IPS-NIHi7 (cell line): ENCODE data around the gene TRAPPC2L.
"Not testable (repeated sequence)": the region's sequence is repeated elsewhere in the genome, so short reads cannot be mapped to it uniquely, and the experiment has no call there.

Experiments used
- DNase-seq: peaks from one replicate; pipeline ENCODE4 v3.0.0; 2012; ENCODE audit warnings: mixed read lengths; ENCODE audit errors: extremely low spot score

Gene TRAPPC2L

GRCh38 chr16:88893127-88893968 lies 36.4 kb downstream of the TRAPPC2L start:
- no peak for DNase-seq

DNA sequence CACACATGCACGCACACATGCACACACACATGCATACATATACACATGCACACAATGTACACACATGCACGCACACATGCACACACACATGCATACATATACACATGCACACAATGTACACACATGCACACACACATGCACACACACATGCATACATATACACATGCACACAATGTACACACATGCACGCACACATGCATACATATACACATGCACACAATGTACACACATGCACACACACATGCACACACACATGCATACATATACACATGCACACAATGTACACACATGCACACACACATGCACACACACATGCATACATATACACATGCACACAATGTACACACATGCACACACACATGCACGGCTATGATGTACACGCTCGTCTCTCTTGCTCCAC lies 37.3 kb downstream of the TRAPPC2L start:
- DNase-seq, result not testable (repeated sequence)

DNA sequence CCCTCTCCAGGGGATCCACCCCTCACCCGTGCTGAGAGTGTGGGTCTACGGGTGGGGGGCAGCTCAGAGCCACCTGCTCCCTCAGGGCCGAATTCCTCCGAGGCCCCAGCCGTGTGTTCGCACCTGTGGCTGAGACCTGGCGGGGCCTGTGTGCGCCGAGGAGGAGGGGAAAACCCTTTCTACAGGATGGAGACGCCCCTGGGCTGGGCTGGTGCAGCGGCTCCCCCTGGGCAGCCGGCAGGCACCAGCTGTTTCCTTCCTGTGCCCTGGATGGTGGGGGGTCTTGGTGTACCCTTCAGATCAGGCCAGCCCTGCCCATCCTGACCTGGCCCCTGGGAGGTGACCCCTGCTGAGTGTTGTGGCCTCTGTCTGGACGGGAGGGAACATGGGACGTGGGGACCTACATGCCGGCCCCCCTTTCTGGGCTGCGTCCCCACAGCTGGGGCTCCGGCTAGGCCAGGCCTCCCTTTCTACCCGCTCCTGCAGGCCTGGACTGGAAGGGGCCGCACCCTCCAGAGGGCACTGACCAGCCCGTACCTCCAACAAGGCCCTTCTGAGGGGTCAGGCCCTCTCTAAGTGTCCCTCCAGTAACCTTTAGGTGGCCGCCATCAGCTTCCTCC lies 37.9 kb downstream of the TRAPPC2L start:
- no peak for DNase-seq

DNA sequence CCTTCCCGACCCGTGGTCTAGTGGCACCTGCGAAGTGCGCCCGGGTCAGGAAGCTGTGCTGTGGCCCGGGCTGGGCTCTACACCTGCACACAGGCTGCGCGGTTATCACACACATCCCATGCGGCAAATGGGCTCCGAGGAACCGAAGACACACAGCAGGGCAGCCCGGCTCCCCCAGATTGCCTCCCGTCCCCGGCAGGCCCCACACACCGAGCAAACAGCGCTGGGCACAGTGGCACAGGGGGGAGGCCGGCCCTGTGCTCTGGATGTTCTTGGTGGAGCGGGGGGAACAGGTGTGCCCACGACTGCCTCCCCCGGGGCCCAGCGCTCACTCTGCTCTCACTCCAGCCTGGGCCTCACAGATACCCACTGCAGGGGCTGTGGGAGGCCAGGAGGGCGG lies 38.4 kb downstream of the TRAPPC2L start:
- no peak for DNase-seq

DNA sequence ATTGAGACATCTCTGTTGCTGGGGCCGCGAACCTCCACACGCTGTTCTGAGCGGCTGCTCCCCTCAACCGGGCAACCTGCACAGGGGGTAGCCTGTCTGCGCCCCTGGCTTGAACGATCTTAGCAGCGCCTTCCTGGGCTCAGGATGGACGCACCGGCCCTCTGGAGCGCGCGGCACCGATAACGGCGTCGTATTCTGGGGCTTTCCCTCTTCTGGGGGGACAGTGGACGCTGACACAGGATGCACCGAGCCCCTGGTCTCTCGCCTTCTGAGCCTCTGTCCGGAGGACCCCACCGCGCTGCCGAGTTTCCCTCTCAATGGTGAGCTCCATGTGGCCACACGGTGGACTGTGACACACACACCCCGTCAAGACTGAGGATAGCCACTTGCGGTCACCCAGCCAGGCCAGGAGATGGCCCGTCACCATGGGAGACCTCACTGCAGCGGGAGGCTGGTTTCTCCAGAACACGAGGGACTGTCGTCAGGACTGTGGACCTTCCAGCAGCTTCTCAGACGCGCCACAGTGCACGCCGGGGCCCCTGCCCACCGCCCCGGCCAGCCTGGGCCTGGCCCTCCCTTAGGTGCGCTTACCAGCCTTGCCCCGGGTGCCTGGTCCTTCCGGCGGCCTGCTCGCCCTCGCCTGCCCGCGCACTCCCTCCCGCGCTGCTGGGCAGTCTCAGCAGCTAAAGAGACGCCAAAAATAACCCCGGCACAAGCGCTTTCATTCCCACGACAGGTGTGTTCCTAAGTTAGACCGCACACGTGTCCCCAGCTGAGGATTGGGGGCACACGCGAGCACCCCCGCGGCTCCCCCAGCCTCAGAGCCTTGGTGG lies 39.5 kb downstream of the TRAPPC2L start:
- no peak for DNase-seq

DNA sequence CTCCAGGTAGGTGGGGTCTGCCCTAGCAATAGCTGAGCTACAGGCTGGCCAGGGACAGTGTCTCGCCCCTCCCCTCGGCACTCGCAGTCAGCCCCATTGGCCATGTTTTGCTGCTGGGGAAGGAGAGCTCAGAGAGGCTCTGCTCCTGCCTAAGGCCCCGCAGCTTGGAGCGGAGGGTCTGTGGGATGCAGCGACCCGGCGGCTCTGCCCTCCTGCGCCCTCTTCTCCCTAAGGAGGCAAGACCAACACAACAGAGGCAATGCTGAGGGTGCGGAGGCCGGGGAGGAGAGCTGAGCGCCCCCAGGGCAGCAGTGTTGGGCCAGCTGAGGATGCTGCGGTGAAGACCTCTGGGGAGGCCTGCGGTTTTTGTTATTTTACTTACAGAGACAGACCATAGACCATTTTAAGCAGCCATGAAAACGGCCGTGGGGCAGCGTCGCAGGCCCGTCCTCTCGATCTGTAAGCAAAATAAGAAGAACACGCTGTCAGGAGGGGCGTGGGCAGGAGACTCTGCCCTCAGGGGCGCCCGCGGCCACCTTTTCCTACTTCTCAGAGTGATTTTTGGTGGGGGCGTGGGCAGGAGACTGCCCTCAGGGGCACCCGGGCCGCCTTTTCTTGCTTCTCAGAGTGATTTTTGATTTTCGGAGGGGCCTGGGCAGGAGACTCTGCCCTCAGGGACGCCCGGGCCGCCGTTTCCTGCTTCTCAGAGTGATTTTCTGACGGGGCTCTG lies 40.9 kb downstream of the TRAPPC2L start:
- DNase-seq, result no peak

DNA sequence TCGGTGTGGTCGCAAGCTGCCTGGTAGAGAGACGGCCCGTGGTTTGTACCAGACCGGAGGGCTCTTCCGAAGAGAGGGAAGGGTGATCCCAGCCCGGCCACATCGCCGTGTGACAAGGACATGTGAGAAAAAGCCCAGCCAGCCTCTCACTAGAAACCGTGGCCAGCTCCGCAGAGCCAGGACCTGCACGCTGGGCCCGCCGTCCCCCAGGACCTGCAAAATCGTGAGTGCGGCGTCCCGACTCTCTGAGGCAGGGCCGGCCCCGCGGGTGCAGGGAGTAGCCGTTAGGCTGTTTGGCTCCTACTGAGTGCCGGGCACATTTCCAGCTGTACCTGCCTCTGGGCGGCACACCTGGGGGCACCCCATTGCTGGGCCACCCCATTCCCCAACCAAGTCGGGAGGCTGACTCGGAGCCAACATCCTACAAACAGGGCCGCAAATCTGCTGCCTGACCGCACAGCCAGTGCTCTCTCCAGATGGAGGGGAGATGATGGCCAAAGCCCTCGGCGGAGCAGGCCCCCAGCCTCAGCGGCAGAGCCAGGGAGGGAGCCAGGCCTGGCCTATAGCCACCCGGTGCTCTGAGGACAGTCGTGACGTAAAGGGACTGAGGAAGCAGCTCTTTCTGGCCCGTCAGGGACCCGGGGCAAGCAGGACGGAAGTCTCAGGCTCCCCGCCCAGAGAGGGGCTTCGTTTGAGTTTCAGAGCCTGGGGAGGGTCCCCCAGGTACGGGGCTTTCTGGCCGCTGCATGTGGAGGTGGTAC lies 43.2 kb downstream of the TRAPPC2L start:
- no peak for DNase-seq

GRCh38 chr16:88900662-88901052 lies 43.7 kb downstream of the TRAPPC2L start:
- DNase-seq, result no peak

- no peak for DNase-seq
These were observed 44.9 kb downstream of the TRAPPC2L start for GRCh38 chr16:88901718-88902337.

DNA sequence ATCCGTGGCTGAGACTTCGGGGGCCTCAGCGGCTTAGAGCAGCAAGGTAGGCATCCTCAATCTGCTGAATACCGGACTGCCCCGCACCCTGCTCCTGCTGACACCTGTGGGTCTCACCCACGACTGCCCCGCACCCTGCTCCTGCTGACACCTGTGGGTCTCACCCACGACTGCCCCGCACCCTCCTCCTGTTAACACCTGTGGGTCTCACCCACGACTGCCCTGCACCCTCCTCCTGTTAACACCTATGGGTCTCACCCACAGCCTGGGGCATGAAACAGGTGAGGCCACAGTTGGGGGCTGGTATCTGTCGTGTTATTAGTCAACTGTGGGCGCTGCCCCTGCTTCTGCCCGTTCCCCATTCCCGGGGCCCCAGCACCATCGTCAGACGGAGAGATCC lies 45.8 kb downstream of the TRAPPC2L start:
- no peak for DNase-seq

DNA sequence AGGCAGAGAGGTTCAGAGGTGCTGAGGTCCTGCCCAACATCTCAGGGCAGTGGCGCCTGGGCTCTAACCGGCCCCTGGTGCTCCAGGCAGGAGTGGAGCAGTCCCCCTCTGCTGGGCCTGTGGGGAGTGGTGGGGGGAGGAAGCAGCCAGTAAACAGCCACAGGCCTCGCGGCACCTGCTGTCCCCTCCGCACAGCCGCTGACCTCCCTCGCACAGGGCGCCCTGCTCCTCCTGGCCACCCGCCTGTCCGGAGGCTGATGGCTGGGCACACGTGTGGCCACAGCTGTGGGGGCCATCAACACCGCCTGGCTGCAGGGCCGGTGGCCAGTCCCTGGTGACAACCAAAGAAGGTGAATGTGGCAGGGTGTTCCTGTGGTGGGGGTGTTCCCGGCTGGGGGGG lies 46.3 kb downstream of the TRAPPC2L start:
- no peak for DNase-seq

- no peak for DNase-seq
These were observed 47.9 kb downstream of the TRAPPC2L start for GRCh38 chr16:88904676-88905365.

- peak; percentile 91 for DNase-seq
These were observed 48.6 kb downstream of the TRAPPC2L start for GRCh38 chr16:88905563-88905962.

DNA sequence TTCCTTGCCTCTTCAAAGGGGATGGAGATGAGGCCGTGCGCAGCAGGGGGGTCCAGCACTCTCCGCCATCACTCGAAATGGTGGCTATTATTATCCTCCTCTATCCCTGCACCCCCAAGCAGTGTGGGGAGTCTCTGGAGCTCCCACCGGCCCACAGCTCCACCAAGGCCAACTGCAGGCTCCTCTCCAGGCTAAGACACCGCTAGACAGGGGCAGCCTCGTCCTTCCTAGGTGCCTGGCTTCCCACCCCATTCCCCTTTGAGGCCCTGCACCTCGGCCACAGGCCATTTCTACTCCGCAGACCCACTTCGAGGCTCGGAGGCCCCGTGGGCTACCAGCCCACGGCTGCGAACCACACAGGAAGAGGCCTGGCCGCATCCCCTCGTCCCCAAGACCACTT lies 49.1 kb downstream of the TRAPPC2L start:
- DNase-seq, result no peak

DNA sequence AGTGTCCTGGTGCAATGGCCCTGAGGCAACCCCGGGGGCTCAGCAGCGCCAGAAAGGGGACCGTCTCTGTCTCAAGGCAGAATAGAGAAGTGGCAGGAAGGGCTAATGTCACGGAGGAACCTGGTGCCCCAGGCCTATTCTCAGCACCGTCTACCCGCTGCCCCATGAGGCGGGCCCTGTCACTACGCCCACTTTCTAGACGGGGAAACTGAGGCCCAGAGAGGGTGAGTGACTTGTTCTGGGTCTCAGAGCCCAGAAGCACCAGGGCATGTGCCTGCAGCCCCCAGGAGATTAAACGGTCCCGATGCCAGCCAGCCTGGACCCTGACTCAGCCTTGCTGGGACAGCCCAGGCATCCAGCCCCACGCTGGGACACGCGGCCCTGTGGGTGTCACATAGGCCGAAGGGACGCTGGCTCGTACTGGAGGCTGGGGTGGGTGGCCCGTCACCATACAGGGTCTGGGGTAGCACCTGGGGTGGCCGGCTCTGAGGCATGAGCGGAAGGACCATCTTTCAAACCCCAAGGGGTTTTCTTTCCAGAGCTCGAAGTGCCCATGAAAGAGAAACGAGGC lies 49.7 kb downstream of the TRAPPC2L start:
- DNase-seq, result no peak

- DNase-seq, result no peak
These were observed 50.8 kb downstream of the TRAPPC2L start for GRCh38 chr16:88907768-88908167.

DNA sequence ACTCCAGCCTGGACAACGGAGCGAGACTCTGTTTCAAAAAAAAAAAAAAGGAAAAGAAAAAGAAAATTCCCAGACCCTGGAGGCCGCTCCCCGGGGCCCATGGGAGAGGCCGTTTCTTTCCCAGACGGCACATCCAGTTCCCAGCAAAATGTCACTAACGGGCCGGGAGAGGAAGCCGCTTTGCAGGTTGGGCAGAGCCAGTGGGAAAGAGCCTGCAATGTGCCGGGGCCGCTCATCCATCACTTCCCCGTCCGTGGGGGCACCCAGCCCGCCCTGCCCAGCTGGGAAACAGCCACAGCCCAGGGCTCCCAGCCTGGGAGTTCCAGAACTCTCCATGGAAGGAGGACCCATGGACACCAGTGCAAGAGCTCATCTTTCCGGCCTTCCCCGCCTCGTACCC lies 51.4 kb downstream of the TRAPPC2L start:
- DNase-seq, result no peak

GRCh38 chr16:88909431-88910210 lies 52.7 kb downstream of the TRAPPC2L start:
- no peak for DNase-seq
